Amniotic stem cell (primary cell): ENCODE data around the gene CD300LB.
"Not testable (repeated sequence)": the region's sequence is repeated elsewhere in the genome, so short reads cannot be mapped to it uniquely, and the experiment has no call there.

ENCODE experiments used
- DNase-seq: peaks from one replicate; lab custom pipeline; 2025; lab: John Stamatoyannopoulos, UW

Gene CD300LB

GRCh38 chr17:74525465-74525725, 5.9 kb downstream of the CD300LB start:
- DNase-seq, result no peak

GRCh38 chr17:74524653-74525464, 6.4 kb downstream of the CD300LB start:
- no peak for DNase-seq

- no peak for DNase-seq
These were observed 8.0 kb downstream of the CD300LB start for GRCh38 chr17:74523308-74523707.

- no peak for DNase-seq
These were observed 8.7 kb downstream of the CD300LB start for GRCh38 chr17:74522381-74523105.

GRCh38 chr17:74521701-74522201, 9.5 kb downstream of the CD300LB start:
- DNase-seq, result no peak

- DNase-seq, result no peak
These were observed 10.3 kb downstream of the CD300LB start for GRCh38 chr17:74520790-74521480.

GRCh38 chr17:74520016-74520434, 11.2 kb downstream of the CD300LB start:
- DNase-seq, result no peak

- not testable (repeated sequence) for DNase-seq
These were observed 12.8 kb downstream of the CD300LB start for GRCh38 chr17:74518413-74518981.

- DNase-seq, result no peak
These were observed 14.5 kb downstream of the CD300LB start for GRCh38 chr17:74516561-74517328.

- no peak for DNase-seq
These were observed 15.3 kb downstream of the CD300LB start for GRCh38 chr17:74515941-74516340.

- no peak for DNase-seq
These were observed 16.5 kb downstream of the CD300LB start for GRCh38 chr17:74514632-74515334.

- no peak for DNase-seq
These were observed 17.2 kb downstream of the CD300LB start for GRCh38 chr17:74513987-74514631.

GRCh38 chr17:74512624-74513091, 18.6 kb downstream of the CD300LB start:
- DNase-seq, result no peak

GRCh38 chr17:74512036-74512435, 19.2 kb downstream of the CD300LB start:
- DNase-seq, result no peak

GRCh38 chr17:74508156-74508555, 23.1 kb downstream of the CD300LB start:
- DNase-seq, result no peak

- DNase-seq, result not testable (repeated sequence)
These were observed 27.3 kb downstream of the CD300LB start for GRCh38 chr17:74503949-74504348.

GRCh38 chr17:74502861-74503260, 28.4 kb downstream of the CD300LB start:
- no peak for DNase-seq

GRCh38 chr17:74499992-74500391, 31.3 kb downstream of the CD300LB start:
- DNase-seq, result no peak

- DNase-seq, result no peak
These were observed 33.8 kb downstream of the CD300LB start for GRCh38 chr17:74497471-74497870.

GRCh38 chr17:74493331-74493833, 37.9 kb downstream of the CD300LB start:
- DNase-seq, result no peak
